GM21717 (cell line): ENCODE measurements around the gene SEMA3C.

ENCODE experiments used
- ATAC-seq: cut with Tn5 transposase; IDR thresholded peaks from one replicate; pipeline ENCODE4 v1.9.1; 2021; ENCODE audit warnings: mild to moderate bottlenecking, moderate library complexity; ENCODE audit not compliant: unreplicated experiment

SEMA3C gene

GRCh38 chr7:80829527-80829926 lies 89.3 kb downstream of the SEMA3C start:
- no peak for ATAC-seq

- no peak for ATAC-seq
Measured at GRCh38 chr7:80827239-80827633, 91.6 kb downstream of the SEMA3C start.

- ATAC-seq: no peak
Measured at GRCh38 chr7:80826520-80827238, 92.2 kb downstream of the SEMA3C start.

DNA sequence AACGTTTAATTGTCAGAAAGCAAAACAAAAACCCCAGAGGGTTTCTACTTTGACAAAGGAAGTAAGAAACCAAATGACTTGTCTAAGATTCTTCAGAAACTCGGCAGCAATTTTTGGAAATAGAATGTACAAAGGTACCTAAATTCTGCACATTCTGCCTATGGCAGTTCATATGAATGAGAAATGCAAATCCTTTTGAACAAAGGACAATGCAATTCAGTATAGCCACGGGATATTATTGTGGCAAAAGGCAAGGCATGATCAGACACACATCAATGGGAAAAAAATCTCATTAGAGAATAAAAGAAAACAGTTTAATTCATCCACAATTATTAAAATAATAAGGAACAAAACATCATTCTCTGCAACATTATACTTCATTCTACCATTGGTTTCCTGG lies 93.4 kb downstream of the SEMA3C start:
- no peak for ATAC-seq

- ATAC-seq: no peak
Measured at GRCh38 chr7:80824253-80824652, 94.6 kb downstream of the SEMA3C start.

DNA sequence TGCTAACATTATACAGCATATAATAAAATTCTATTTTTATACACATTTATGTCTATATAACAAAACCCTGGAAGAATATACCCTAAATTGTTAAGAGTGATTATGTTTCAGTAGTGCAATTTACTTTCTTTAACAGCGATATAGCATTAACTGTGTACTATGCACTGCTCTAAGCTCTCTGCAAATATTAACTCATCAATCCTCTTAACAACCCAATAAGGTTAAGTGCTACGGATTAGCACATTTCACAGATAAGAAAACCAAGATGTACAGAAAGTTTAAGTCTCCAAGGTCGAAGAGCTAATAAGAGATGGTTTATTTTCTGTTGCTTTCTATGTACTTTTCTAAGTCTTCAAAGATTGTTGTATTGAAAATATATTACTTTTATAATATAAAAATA lies 95.8 kb downstream of the SEMA3C start:
- ATAC-seq: no peak

DNA sequence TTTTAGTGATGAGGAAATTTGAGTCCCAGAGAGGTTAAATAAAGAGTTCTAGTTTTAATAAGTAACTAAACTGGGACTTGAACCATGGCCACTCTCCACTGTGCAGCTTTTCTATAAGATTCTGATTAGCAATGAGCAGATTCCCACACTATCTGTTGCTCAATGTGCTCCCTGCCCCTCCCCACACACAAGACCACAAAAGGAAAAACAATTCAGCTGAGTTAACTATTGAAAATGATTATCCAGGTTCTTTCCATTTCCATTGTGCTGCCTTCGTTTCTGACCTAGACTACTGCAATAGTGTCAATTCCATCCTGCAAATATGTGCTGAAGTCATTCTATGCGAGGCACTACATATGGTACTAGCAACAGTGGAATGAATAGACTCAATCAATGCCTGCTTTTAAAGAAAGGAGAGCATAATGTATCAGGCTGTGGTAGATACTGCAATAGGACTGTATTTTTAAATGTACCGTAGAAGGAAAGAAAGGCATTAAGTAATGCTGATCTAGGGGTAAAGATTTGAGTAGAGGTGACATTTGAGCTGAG lies 97.0 kb downstream of the SEMA3C start:
- ATAC-seq: no peak

DNA sequence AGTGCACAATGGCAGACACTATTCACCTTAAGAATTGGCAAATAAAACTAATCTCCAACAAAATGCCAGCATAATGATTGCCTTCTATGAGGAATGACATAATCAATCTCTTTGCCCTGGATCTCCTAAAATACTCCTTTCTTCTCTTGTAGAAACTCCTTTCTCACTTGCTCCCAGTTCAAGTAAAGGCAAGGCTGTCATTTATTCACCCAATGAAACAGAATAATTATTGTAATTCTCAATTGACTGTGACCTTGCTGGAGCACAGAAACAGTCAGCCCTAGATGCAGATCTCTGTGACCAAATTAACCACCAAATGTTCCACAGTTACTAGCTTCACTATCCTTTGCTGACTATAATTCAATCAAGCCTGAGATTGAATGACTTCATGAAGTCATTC lies 99.3 kb downstream of the SEMA3C start:
- ATAC-seq: no peak

DNA sequence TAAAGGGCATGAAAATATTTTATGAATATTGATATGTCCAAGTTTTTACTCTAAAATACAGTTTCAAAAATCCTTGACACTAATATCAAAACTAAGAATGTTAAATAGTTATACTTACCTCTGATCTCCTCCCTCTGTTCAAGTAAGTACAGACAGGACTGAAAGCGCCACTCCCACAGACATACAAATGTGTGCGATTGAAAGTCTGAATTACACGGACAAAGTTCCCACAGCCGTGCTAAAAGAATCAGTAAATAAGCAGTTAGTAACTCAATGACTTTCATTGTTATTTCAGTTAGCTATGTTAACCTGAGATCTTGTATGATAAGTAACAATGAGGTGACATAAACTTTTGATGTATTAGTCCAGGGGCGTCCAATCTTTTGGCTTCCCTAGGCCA lies 100.7 kb downstream of the SEMA3C start:
- ATAC-seq: no peak

DNA sequence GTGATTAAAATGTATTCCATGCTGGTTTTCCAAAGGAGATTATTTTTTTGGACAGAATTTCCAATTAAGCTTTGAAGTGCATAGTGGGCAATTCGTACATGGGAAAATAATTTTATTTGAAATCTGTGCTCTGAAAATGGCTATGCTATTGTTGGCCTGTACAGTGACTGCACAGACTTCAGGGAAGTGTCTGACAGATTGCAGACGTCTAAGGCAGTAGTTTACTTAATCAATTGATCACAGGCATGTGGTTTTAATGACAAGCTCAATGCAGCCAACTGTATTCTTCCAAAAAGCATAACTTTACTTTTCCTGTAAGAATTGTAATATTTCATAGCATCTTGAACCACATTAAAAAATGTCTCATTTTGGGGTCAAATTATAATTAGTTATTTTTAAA lies 102.0 kb downstream of the SEMA3C start:
- no peak for ATAC-seq

DNA sequence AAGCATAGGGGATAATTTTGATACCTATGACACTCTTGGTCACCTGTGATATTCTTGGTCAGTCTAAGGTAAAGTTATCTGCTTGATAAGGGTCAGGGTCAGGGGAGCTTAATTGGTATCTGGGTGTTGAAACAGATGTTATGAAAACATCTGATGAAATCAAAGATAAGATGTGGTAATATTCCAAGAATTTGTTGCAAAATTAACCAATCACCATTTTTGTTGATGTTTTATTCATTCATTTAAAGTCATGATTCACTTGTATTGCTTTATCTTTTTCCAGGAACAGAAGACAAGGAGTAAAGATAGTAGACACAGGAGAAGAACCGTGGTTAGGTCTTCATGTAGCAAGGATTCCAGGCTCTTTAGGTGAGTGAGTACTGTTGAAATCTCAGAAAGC lies 103.1 kb downstream of the SEMA3C start:
- ATAC-seq: no peak

GRCh38 chr7:80809545-80809944 lies 109.3 kb downstream of the SEMA3C start:
- no peak for ATAC-seq

- no peak for ATAC-seq
Measured at GRCh38 chr7:80807166-80807900, 111.5 kb downstream of the SEMA3C start.

DNA sequence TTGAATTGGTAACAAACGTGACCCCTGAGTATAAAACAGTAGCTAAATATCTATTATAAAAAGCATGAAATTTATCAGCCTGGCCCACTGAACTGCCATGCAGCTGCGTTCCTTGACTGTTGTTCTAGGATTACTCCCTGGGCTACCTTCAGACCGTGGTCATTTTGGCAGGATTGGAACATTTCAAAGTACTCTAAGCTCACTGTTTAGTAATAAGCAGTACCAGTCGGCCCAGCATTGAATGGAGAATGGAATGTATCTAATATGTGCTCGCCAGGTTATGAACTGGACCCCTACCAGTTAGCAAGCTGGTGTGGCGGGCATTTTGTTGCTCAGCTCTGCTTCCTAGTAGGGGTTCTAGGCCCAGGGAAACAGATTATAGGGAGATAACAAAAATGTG lies 112.2 kb downstream of the SEMA3C start:
- no peak for ATAC-seq

GRCh38 chr7:80804589-80804988 lies 114.3 kb downstream of the SEMA3C start:
- ATAC-seq: no peak

- ATAC-seq: no peak
Measured at GRCh38 chr7:80802527-80802926, 116.3 kb downstream of the SEMA3C start.

- ATAC-seq: no peak
Measured at GRCh38 chr7:80794631-80795573, 123.9 kb downstream of the SEMA3C start.

GRCh38 chr7:80791509-80791929 lies 127.3 kb downstream of the SEMA3C start:
- ATAC-seq: no peak

DNA sequence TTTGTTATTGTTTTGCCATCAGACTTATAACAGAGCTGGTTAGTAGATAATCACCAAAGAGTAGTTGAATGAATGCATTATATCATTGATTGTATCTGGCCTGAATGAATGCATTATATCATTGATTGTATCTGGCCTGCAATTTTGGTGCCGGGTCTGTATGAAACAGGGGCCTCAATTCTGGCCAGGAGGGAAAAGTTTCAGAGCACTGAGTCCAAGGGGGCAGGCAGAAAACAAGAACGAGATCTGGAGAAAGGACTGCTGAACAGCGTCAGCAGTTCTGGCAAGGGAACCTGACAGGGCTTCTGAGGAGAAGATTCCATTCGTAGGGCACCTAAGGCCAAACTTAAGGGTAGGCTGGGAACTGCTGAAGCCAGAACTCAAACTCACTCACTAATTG lies 128.0 kb downstream of the SEMA3C start:
- ATAC-seq: no peak

DNA sequence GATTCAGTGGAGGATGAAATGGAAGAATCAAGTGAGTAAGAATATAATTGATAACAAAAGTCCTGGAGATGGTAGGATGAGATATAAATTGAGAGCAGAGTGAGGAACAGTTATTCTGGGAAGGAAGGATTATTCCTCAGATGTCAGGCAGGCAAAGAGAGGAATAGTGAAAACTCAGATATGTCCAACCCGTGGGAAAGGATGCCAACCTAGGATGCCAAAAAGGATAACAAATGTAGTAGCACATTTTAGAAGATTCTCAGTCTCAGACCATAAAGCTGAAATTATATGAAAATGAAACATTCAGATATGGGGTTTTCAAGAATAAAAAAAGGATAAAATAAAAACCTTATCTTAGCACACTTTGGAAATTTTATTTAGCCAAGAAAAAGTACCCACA lies 131.1 kb downstream of the SEMA3C start:
- ATAC-seq: no peak

- ATAC-seq: no peak
Measured at GRCh38 chr7:80785961-80786536, 132.8 kb downstream of the SEMA3C start.
